HG03342 (cell line): ENCODE results near the gene SYTL2.

Source experiments
- ATAC-seq: cut with Tn5 transposase; IDR thresholded peaks from one replicate; pipeline ENCODE4 v1.9.1; 2021; ENCODE audit warnings: mild to moderate bottlenecking, moderate library complexity; ENCODE audit not compliant: unreplicated experiment

Gene SYTL2

DNA sequence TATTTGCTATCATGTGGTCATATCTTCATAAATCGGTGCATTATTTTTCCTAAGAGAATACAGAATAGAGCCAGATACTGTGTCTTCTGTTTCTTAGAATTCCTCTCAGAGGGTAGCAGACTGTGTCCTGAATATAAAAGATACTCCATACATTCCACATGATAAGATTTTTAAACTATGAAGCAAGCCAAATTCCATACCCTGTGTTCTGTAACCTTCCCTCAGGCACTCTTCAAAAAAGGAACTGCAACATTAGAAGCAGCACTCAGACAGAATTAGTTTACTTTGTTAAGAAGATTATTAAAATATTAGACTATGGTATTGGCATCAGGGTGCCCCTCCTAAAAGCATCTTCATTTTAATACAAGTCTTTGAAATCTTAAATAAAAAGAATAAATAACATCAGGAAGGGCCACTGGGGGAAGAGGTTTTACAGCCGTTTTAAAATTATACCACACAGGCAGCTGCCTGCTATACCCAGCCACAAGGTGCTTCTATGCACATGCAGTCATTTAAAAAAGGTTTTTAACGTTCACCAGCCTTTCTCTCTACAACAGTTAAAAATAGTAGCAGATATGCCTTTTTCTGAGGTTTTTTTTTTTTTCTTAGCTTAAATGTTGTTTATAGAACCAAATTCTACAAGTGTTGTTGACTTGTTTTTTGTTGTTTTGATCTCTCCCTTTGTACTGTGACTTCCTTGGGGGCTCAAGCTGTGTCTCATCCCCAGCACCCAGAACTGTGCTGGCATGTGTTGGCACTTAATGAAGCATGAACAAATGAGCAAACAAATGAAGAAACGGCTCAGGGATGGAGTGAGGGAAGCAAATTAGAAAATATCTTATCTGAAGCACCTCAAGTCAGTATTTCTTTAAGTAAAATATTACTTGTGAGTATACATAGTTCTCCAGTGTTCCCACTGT lies 70.2 kb downstream of the SYTL2 start:
- ATAC-seq: no peak

DNA sequence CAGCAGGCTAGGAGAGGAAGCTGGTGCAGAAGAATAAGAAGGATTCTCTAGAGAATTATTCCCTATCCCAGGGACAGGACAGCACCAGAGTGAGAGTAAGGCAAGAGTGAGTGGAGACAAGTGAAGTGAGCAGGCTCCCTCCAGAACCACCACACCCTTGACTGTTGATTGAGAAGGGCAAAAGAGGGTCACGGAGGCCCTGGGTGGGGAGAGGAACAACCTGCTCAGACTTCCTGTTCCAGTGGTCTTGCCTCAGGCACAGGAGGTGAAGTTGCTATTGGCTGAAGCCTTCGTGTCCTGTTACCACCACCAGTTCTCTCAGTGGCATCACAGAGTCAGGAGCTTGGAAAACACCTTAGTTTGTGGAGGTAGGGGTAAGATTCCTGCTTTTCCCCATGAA lies 73.2 kb downstream of the SYTL2 start:
- ATAC-seq: no peak

DNA sequence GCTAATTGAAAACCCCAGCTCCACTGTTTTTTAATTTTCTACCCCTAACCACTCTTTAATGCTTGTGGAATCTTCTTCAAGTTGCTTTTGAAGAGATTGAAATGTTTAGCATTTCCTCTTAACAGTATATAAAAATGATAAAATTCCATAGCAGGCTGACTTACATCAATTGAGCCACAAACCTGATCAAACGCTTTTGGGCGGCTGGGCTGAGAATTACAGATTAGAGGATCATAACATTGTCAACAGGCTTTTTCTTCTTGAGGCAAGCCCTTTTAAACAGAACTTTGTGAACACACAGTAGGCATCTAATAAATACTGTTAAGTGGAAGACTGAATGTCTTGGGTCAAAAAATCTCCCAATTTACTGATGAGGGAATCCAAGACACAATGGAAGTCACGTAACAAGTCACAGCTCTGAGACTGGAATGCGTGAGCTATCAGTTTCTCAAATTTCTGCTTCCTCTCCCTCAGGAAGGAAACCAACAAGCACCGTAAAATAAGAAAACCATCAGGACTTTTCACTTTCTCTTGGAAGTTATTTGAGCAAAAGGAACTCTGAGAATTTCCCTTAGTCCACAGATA lies 75.0 kb downstream of the SYTL2 start:
- no peak for ATAC-seq

DNA sequence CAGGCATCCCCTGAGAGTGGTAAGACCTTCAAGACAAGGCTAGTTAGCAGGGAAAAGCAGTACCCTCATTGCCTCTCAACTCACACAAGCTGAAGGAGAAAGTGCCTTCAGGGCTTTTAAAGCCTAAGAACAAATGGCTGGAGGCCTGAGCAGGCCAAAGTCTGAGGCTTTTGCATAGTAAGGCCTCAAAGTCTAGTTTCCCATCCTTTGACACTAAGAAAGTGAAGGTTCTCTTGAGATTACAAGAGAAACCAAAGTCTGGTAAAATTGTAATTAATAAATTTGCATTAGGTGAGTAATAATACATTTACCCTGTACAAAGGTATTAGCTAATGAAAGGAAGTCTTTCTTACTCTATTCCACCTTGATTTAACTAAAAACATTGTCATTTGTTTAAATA lies 78.0 kb downstream of the SYTL2 start:
- ATAC-seq: peak; percentile 53

DNA sequence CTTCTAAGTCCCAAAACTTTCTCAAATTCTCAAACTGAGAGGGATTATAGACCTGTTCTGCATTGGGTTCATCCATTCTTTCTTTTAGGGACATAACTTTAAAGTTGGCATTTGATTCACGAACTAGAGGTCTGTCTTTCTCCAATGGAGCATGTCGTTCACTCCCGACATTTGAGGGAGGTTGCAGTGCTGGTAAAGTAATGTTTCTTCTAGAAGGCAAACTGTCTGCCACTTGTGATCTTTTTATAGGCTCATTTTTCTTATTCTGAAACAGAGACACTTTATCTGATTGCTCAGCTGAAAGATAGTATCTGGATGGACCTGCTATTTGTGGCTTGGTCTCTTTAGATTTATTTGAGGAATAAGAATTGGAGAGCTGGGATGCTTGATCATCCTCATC lies 84.6 kb downstream of the SYTL2 start:
- ATAC-seq: no peak

DNA sequence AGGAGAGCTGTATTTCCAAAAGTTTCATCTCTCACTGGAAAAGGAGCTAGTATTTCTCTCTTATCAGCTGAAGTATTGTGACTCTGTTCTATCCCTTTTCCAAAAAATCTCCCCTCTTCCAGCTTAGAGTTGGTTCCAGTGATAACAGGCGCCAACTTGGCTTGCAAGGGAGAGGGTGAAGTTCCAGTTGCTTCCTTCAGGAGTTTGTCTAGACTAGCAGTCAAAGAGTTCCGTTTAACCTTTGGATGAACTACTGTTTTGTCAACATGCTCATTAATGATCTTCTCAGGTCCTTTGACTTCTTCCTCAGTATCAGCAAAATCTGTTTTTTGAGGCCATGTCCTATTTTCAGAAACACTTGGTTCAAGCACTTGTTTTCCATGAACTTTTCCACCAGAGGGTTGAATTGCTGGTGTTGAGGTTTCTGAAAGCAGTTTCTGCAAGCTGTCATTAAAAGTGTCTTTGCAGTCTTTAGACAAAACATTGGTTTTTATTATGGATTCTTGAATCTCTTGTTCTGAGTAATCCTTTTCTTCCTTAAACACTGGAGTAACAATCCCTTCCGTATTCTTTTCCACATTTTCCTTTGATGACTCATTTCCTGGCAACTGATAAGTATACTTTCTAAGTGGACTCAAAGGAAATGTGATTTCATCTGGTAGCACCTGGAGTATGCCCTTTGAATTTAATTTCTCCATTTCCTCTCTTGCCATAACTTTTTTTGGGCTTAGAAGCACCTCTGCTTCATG lies 85.3 kb downstream of the SYTL2 start:
- ATAC-seq: no peak

DNA sequence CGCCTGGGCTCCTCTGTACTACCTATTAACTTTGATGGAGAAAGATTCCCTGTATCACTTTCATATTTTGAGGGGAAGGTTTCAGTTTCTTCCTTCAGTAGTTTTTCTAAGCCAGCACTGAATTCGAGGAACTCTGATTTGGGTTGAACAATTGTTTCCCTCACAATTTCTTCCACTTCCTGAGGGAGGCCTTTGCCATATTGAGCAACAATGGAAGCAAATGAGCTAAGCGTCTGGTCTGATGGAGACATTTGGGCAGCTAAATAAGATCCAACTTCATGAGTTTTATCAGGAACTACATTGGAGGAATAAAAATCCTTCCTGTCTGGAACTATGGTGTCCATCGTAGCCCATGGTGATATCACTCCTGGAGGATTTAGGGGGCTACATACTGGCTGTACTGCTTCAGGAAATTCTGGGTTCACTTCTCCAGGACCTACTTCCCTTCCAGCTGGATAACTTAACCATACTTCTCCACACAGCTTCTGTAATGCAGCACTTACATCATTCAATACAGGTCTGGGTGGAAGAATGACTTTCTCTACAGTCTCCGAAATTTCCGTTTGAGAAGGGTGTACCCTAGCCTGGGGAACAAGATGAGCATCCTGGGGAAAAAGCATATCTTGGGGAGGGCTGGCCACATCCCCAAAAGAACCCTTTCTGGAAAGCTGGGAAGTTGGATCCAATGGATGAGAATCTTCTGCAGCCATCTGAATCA lies 86.0 kb downstream of the SYTL2 start:
- no peak for ATAC-seq

DNA sequence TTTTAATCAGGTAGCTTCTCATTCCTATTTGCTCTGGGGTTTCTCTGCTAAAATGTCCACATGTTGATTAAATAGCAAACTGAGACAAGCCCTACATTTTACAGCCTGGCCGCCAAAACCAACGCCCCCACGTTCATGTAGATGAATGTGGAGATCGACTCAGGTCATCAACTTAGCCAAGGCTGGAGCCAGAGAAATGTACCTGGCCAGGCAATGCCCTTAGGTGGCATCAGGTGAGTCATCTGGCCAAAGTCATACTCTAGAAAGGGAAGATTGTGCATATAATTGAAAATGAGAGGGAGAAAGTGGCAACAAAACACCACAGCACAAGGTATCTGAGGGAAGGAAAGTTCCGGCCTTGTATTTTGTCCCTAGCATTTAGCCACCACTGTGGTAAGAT lies 87.9 kb downstream of the SYTL2 start:
- no peak for ATAC-seq

DNA sequence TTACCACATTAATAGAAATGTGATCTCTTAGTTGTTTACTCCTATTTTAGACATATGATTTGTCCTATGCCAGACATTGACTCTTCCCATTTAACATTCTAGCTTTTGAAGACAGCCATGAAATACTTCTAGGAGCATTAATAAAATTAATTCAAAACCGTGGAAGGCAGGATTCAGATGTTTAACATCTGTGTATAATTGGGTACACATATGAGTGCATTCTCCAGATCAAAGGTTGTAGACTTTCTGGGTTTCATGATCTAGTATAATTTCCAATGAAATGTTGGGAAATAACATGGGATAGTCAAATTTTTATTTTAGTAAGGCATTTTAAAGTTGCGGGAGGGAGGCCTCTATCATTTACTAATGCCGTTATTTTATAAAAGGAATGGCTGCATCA lies 89.8 kb downstream of the SYTL2 start:
- ATAC-seq: no peak

DNA sequence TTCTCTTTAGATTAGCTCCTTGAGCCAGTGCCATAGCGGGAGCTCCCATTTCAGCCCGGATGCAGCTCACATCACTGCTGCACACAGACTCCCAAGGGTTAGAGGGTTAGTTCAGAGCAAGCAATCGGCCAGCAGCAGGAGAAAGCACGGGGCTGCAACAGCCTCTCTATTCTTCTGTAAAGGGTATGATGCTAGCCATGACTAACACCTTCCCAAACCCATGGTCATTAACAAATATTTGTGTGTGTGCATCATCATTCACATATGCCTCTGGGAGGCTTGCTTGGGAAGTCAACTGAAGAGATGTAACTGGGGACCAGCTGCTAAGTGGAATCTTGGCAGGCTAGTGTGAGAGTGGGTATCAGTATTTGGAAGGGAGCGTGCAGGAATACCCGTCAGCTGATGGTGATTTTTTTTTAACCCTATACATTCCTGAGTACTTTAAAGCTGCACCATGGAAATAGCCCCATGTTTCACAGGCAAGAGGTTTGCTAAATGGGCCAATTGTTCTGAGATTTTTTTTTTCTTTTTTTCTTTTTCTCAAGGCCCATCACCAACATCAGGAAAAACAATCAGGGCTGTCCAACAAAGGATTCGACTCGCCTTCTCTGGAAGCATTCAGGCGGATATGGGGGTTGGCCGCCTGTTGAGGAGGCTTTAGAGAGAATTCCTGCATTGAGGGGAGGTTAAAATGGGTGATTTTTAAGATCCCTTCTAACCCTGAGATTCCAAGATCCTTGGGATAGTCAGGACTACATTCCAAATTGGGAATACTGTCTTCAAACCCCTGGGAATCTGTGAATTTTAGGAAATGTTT lies 91.7 kb downstream of the SYTL2 start:
- ATAC-seq: no peak

DNA sequence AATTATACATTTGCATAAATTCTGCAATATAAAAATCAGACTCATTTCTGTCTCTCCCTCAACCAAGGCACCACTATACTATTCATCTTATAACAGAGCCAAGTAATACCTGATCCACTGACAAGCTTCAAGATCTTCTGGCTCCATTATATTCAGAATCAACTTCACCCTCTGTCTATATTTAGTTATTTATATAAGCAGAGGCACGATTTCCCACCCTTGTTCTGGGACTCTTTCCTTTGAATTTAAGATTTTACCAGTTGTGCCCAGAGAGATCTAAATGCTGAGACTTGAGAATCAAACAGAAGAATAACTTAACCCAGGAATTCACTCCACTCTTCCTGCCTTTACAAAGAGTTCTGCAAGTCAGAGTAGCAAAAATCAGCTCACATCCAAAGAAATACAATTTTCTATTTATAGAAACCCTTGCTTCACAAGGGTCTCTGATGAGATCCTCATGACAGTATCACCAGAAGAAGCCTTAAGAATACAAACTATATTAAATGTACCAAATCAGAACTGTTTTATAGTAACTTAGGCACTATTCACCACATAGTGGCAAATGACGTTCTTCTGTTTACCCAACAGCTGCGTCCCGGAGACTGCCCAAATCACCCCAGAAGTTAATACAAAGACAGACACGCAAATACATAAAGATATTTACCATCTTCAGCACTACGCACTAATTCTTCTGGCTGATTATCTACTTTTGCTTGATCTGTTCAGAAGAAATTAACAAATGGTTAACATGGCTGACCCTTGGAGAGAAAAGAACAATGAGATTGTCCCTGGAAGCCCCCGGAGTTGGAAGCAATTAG lies 92.6 kb downstream of the SYTL2 start:
- ATAC-seq: no peak

DNA sequence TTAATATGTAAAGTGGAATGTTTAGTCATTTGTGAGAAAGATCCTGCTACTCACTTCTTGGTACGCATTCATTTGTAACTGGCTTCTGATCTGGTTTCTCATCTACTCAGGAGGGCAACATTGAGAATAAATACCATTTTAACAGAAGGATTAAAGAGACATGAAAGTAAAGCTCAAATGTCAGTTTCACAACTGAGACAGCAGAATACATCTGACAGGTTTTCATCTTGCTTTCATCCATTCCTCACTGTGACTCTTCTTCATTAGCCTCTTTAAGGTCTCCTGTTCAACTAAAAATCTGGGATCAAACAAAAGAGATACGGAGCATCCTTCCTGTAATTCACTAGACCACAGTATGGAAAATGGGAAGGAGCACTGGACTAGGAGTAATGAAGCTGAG lies 93.5 kb downstream of the SYTL2 start:
- ATAC-seq: no peak

DNA sequence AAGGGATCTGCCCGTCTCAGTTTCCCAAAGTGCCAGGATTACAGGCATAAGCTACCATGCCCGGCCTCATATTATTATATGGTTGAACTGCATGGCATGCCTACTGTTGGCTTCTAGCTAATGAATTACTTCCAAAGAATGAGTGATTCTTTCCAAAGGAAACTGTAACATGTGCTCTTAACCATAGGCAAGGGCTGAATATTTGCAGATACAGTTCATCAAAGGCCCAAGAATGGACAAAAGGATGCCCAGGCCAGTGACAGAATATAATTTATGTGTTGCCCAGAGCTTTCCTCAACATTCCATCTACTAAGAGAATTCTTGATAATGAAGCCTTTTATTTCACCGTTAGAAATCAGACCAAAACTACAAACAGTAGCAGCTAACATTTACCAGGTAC lies 98.0 kb downstream of the SYTL2 start:
- no peak for ATAC-seq

DNA sequence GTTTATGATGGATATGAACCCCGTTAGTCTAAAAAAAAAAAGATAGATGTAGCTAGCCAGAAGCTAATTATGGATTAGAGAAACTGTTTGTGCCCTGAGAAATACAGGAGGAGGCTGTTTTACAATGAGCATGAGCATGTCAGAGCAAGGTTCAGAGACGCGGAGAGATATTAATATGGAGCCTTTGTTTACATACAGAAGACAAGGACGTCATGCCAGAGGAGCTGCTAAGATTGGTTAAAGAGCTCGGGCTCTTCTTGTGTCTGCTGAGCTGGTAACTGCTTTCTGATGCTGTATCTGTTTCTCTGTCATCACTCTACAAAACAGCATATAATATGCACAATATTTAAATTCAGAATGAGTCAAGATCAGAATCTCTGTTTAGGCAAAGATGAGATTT lies 100.0 kb downstream of the SYTL2 start:
- ATAC-seq: no peak

DNA sequence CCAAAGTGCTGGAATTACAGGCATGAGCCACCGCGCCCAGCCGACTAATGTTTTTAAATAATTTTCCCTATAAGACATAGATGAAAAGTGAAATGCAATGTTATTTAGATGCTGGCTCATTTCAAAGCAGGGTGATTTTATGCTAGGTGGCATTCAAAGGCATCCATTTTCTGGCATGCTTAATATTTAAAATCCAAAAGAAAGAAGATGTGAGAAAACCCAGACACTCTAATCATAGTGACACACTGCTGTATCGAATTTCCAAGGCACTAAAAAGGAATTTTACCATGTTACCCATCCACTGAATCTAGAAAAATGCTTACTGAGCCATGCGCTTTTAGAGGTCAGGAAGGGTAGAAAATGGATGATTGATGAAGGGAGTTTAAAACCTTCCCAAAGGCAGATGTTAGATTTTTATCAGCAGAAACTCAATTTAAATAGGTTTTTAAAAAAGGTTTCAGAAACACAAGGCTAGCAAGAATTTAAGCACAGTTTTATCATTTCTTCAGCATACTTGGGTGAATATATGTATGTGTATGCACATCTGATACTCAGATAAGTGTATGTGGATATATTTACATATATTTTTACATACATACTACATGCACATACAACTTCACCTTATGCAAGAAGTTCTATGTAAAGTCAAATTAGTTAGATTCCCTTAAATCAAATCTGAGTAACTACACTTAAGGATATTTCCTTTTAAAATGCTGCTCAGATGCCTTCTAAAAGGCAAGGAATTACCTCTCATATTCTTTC lies 100.8 kb downstream of the SYTL2 start:
- ATAC-seq: no peak

DNA sequence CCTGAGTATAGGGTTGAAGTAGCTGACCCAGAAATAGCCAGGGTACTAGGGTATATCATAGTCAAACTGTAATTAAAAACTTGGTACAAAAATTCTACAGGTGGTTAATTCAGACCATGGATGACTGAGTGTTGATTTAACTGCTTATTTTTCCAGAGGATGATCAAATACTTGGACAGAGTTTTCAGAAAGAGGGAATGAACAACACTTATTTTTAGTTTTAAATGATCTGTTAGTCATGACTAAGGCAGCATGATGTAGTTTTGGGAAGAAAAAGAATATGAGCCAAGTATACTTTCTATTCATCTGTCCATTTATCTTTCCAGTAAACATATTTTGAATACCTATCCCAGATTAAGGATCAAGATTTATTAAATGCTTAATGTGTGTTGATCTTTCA lies 105.1 kb downstream of the SYTL2 start:
- no peak for ATAC-seq

DNA sequence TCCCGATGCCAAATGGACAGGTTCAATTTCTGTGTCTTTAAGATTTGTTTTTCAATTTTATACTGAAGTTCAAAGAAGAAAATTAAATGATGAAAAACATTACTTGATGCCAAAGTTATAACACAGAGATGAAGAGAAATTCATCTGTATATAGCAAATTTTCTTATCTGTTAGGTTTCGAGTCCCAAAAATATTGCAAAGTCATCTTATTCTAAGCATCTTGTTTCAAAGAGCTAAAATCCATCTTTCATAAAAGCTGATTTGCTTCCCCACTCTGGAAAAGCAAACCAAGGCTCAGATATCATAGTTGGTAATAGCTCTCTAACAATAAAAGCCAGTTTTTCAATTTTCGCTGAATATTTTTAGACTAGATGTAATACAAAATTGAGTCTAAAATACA lies 106.0 kb downstream of the SYTL2 start:
- no peak for ATAC-seq

DNA sequence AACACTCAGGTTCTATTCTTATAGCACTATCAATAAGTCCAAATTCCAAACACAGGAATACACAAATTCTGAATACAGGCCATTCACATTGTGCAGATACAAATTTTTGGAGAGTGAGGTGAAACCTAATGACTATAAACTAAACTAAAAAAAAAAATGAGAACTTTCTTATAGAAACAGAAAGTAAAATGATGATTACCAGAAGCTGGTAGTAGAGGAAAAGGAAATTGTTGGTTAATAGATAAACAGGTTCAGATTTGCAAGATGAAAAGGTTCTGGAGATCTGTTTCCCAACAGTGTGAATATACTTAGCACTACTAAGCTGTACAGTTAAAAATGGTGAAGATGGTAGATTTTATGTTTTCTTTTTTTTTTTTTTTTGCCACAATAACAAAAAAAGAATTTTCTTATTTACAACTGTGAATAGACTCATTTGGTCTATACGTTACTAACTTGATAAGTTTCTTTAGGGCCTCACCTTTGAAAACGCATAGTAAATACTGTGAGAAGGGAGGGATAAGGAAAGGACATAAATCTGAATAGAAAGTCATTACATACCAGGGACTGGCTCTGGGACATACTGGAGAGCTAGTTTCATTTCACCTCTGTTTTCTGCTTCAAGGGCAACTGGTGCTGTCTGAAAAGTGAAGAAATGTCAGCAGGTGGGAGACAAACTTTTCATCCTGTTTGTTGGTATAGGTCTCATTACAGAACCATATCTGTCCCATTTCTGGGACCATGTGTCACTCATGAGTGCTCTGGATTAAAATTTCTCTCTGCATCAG lies 110.8 kb downstream of the SYTL2 start:
- peak; percentile 88 for ATAC-seq
